Activated CD8-positive, alpha-beta memory T cell treated with anti-CD3 and anti-CD28 coated beads, Interleukin-2, amount 50 U/mL, for 1 hour (primary cell): Measurements from ENCODE around the gene MED27.
"Not testable (repeated sequence)": the region's sequence is repeated elsewhere in the genome, so short reads cannot be mapped to it uniquely, and the experiment has no call there.

Source experiments
- DNase-seq: peaks from one replicate; pipeline ENCODE4 v3.0.0-alpha.2; 2020; ENCODE audit errors: extremely low read depth

Gene MED27

GRCh38 chr9:132077881-132078698, 1.6 kb downstream of the MED27 start:
- DNase-seq, result no peak

- no peak for DNase-seq
These were observed 3.8 kb downstream of the MED27 start for GRCh38 chr9:132075853-132076252.

- no peak for DNase-seq
These were observed 4.9 kb downstream of the MED27 start for GRCh38 chr9:132074736-132075135.

- DNase-seq, result no peak
These were observed 7.7 kb downstream of the MED27 start for GRCh38 chr9:132071847-132072507.

- DNase-seq, result no peak
These were observed 10.4 kb downstream of the MED27 start for GRCh38 chr9:132069046-132069898.

GRCh38 chr9:132068605-132069004, 11.1 kb downstream of the MED27 start:
- no peak for DNase-seq

- no peak for DNase-seq
These were observed 13.2 kb downstream of the MED27 start for GRCh38 chr9:132066511-132066910.

- DNase-seq, result no peak
These were observed 13.6 kb downstream of the MED27 start for GRCh38 chr9:132066057-132066456.

GRCh38 chr9:132063281-132063680, 16.4 kb downstream of the MED27 start:
- DNase-seq, result no peak

- no peak for DNase-seq
These were observed 16.9 kb downstream of the MED27 start for GRCh38 chr9:132062806-132063205.

GRCh38 chr9:132061526-132061925, 18.1 kb downstream of the MED27 start:
- DNase-seq, result no peak

- DNase-seq, result no peak
These were observed 20.3 kb downstream of the MED27 start for GRCh38 chr9:132059361-132059760.

GRCh38 chr9:132058226-132058625, 21.4 kb downstream of the MED27 start:
- not testable (repeated sequence) for DNase-seq

- no peak for DNase-seq
These were observed 22.7 kb downstream of the MED27 start for GRCh38 chr9:132056717-132057560.

GRCh38 chr9:132055756-132056155, 23.9 kb downstream of the MED27 start:
- DNase-seq, result no peak

GRCh38 chr9:132054024-132054423, 25.6 kb downstream of the MED27 start:
- no peak for DNase-seq

- DNase-seq, result no peak
These were observed 29.8 kb downstream of the MED27 start for GRCh38 chr9:132049900-132050299.

- no peak for DNase-seq
These were observed 30.3 kb downstream of the MED27 start for GRCh38 chr9:132049323-132049882.

GRCh38 chr9:132048201-132048600, 31.5 kb downstream of the MED27 start:
- no peak for DNase-seq

GRCh38 chr9:132046456-132046855, 33.2 kb downstream of the MED27 start:
- DNase-seq, result no peak
